Upper lobe of left lung (tissue), 4 donors: ENCODE data around the gene LYPD1.

Experiments used
- EP300 ChIP-seq, 4 donors: sonication (generic); formaldehyde crosslinking; IDR thresholded peaks; one replicate each; pipeline ENCODE4 v1.5.1; 2017; ENCODE audit warnings: antibody characterized with exemption in 4 of 4, control low read depth in 2 of 4
- POLR2A ChIP-seq, 4 donors: fragments of 450-650 bp; IDR thresholded peaks; one replicate each; pipeline ENCODE4 v1.5.1; 2016 to 2017; ENCODE audit warnings: antibody characterized with exemption in 4 of 4, mild to moderate bottlenecking in 2 of 4
- POLR2AphosphoS5 ChIP-seq, 2 donors: sonication (generic); formaldehyde crosslinking; IDR thresholded peaks; one replicate each; pipeline ENCODE4 v1.5.1; 2017; ENCODE audit warnings: antibody characterized with exemption in 2 of 2
- TF ChIP-seq, protein P1 (sequence below), 6 experiments: fragments of 450-650 bp in 4 of 6; fragments of 200-600 bp in 2 of 6; sonication (generic) in 2 of 6; IDR thresholded peaks; one replicate each; pipeline ENCODE4 v1.5.1; 2016 to 2019; ENCODE audit warnings: antibody characterized with exemption in 6 of 6

- TF ChIP-seq, protein P1, sequence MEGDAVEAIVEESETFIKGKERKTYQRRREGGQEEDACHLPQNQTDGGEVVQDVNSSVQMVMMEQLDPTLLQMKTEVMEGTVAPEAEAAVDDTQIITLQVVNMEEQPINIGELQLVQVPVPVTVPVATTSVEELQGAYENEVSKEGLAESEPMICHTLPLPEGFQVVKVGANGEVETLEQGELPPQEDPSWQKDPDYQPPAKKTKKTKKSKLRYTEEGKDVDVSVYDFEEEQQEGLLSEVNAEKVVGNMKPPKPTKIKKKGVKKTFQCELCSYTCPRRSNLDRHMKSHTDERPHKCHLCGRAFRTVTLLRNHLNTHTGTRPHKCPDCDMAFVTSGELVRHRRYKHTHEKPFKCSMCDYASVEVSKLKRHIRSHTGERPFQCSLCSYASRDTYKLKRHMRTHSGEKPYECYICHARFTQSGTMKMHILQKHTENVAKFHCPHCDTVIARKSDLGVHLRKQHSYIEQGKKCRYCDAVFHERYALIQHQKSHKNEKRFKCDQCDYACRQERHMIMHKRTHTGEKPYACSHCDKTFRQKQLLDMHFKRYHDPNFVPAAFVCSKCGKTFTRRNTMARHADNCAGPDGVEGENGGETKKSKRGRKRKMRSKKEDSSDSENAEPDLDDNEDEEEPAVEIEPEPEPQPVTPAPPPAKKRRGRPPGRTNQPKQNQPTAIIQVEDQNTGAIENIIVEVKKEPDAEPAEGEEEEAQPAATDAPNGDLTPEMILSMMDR (IDR thresholded peaks at IDR 0.05): no peak
- no peak for TF ChIP-seq POLR2A (IDR thresholded peaks at IDR 0.05)
- no peak for TF ChIP-seq EP300 (IDR thresholded peaks at IDR 0.05)
- no peak for TF ChIP-seq POLR2AphosphoS5 (IDR thresholded peaks at IDR 0.05)
Measured at GRCh38 chr2:132605236-132606180, 64.5 kb downstream of the LYPD1 start.
